Measurements from ENCODE around the gene PNP.

Gene PNP

GRCh38 chr14:20489093-20489994 lies 20.1 kb downstream of the PNP start:
- in situ Hi-C loops (cut with MboI; ENCODE audit: low sequenced_read_pairs, unreplicated experiment) = no loop called here
- no peak for TF ChIP-seq CTCF (IDR thresholded peaks at IDR 0.05; ENCODE audit: borderline replicate concordance, control extremely low read depth, extremely low read depth, insufficient read depth, missing control alignments)
- no peak for DNase-seq (ENCODE audit: low spot score)

- DNase-seq (ENCODE audit: low spot score) = no peak
- no peak for TF ChIP-seq CTCF (IDR thresholded peaks at IDR 0.05; ENCODE audit: borderline replicate concordance, control extremely low read depth, extremely low read depth, insufficient read depth, missing control alignments)
- in situ Hi-C loops (cut with MboI; ENCODE audit: low sequenced_read_pairs, unreplicated experiment) = no loop called here
Observed at GRCh38 chr14:20490563-20490962, 21.4 kb downstream of the PNP start.

GRCh38 chr14:20492486-20492885 lies 23.3 kb downstream of the PNP start:
- in situ Hi-C loops (cut with MboI; ENCODE audit: low sequenced_read_pairs, unreplicated experiment) = no loop called here
- DNase-seq (ENCODE audit: low spot score) = no peak
- no peak for TF ChIP-seq CTCF (IDR thresholded peaks at IDR 0.05; ENCODE audit: borderline replicate concordance, control extremely low read depth, extremely low read depth, insufficient read depth, missing control alignments)

- TF ChIP-seq CTCF (IDR thresholded peaks at IDR 0.05; ENCODE audit: borderline replicate concordance, control extremely low read depth, extremely low read depth, insufficient read depth, missing control alignments) = no peak
- DNase-seq (ENCODE audit: low spot score) = no peak
- in situ Hi-C loops (cut with MboI; ENCODE audit: low sequenced_read_pairs, unreplicated experiment) = no loop called here
Observed at GRCh38 chr14:20493634-20494033, 24.4 kb downstream of the PNP start.

- in situ Hi-C loops (cut with MboI; ENCODE audit: low sequenced_read_pairs, unreplicated experiment) = no loop called here
- no peak for DNase-seq (ENCODE audit: low spot score)
- TF ChIP-seq CTCF (IDR thresholded peaks at IDR 0.05; ENCODE audit: borderline replicate concordance, control extremely low read depth, extremely low read depth, insufficient read depth, missing control alignments) = no peak
Observed at GRCh38 chr14:20494935-20495766, 25.9 kb downstream of the PNP start.

GRCh38 chr14:20498622-20499021 lies 29.4 kb downstream of the PNP start:
- DNase-seq (ENCODE audit: low spot score) = no peak
- TF ChIP-seq CTCF (IDR thresholded peaks at IDR 0.05; ENCODE audit: borderline replicate concordance, control extremely low read depth, extremely low read depth, insufficient read depth, missing control alignments) = no peak
- in situ Hi-C loops (cut with MboI; ENCODE audit: low sequenced_read_pairs, unreplicated experiment) = no loop called here
